Cerebellar cortex (tissue), 1 donor: Measurements from ENCODE around the gene IL4I1.

Source experiments
- DNase-seq: peaks from one replicate; pipeline ENCODE4 v3.0.0-alpha.2; 2015; ENCODE audit warnings: low spot score

IL4I1 gene

DNA sequence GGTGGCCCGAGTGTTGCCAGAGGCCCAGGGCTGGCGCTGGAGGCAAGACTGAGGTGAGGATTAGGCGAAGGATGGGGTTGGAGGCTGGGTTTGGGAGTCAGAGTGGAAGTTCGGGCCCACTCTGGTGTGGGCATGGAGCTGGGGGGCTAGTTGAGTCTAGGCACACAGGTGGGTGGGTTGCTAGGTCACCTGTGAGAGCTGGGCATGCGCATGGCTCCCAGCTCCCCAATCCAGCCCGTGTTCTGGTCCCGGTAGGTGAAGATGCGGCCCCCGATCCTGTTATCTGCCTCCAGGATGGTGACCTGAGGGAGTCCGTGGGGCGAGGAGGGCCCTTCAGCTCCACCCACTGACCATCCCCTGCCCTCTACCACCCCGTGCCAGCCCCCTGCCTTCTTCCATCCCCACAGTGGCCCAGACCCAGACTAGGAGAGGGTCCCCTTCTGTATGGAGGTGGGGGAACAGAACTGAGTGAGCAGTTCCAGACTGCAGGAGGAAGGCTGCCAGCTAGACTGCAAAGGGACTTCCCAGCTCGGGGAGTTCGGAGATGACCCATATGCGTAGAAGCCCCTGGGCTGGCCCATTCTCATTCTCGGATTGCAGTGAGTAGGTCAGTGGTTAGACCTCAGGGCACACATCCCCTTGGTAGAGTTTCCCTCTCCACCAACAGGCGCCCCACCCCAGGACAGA lies 1.7 kb downstream of the IL4I1 start:
- no peak for DNase-seq

DNA sequence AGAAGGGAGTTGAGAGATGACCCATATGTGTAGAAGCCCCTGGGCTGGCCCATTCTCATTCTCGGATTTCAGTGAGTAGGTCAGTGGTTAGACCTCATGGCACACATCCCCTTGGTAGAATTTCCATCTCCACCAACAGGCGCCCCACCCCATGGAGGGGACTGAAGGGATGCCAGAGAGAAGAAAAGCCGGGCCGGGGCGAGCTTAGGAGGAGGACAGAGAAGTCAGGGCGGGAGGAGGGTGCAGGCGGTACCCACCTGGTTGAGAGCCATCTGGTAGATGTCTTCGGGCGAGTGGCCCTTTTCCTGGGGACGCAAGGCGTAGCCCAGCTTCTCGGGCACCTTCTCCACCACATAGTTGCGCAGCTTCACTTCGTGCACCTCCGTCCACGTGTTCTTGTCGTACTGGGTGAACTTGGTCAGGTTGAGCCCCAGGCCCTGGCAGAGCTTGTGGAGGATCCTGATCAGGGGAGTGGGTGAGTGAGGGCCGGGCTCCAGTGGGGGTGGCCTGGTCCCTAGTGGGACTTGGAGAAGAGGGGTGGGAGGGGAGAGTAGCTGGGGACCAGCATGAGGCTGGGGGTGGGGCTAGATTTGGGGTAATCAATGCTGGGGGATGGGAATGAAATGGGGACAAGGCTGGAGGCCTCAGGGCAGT lies 2.5 kb downstream of the IL4I1 start:
- DNase-seq: no peak

DNA sequence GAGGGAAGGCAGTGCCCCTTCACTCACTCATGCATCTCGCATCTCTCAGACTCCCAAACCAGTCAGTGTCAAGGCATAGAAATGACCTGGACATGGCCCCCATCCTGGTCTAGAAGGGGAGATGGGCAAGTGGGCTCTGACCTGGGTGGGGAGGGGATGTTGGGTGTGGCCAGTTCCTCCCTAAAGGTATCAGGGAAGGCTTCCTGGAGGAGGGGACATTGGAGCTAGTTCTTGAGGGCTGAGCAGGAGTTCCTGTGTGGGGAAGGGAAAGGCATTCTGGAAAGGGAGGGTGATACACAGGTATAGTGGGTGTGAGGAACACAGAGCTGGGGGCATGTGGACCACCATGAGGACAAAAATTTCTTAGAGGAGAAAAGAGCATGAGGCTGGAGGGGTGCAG lies 4.0 kb downstream of the IL4I1 start:
- DNase-seq: no peak

DNA sequence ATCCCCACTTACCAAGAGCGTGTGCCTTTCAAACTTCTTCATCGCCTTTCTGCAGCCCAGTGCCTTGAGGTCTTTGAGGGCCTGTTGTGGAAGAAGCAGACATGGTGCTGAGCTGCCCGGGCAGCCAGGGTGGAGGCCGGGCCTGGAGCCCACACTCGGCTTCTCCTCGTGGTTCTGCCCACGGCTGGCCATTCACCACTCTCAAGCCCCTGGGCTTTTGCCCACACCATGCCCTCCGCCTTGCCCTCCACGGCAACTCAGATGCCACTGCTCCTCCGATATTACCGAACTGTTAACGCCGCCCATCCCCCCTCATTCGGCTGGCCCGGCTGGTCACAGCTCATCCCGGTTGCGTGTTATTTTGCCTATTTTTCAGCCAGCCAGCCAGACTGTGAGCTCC lies 5.3 kb downstream of the IL4I1 start:
- DNase-seq: no peak

DNA sequence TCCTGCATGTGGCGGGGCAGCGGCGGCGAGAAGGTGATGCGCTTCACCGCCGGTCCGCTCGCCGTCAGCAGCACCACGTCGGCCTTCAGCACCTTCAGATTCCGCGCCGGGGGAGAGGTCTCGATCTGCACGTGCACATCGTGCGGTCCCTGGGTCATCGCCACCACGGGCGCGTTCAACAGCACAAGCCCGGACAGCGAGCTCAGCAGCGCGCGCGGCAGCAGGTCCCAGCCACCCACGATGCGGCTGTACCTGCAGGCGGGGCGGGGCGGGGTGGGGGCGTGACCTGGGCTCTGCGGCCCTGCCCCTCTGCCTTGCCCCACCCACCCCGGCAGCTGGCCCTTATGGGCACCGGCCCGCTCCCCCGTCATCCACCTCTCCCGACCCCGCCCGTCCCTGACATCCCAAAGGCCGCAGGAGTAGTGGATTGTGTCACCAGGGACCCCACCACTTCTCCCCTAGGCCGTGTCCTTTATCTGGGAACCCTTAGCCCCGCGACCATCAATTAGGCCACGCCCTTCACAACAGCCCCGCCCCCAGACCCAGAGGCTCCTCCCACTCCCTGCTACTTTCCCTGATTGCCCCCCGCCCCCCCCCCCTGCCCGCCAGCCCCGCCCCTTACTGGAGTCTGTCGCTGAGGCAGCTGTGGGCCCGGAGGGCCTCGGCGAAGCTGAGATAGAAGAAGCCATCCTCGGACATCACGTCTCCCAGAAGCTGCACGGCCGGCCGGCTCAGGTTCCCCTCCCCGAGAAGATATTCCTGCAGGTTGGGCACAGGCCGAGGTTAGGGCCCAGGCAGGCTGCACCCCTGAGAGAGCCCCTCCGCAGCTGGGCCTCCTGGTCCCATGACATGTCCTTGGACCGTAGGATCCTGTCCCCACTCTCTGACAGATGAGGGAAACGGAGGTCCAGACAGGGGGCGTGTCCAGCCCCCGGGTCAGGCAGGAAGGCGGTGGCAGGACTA lies 6.1 kb downstream of the IL4I1 start:
- no peak for DNase-seq

DNA sequence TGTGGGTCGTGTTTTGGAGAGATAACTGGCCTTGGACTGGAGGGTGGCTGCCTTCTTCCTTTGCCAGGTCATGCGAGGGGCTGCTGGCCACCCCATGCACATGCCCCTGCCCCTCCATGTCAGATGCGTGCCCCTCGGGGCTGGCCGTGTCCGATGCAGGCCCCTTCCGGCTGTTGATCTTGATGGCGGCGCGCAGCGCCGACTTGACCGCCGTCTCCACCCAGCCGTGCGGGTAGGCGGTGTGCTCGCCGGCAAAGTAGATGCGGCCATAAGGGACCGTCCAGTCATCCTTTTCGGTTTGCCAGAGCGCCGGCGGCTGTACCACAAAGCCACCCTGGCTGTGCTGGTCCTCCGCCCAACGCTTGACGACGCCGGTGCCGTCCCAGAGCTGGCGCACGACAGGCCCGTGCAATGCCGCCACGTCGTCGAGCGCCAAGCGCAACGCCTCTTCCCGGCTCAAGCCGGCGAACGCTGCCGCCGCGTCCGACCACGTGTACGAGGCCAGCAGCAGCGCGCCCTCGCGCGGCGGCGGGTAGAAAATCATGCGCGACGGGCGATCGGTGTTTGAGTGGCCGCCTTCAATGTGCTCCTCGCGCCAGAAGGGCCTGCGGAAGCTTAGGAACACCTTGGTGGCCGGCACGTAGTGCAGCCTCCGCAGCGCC lies 6.9 kb downstream of the IL4I1 start:
- DNase-seq: peak; percentile 60

DNA sequence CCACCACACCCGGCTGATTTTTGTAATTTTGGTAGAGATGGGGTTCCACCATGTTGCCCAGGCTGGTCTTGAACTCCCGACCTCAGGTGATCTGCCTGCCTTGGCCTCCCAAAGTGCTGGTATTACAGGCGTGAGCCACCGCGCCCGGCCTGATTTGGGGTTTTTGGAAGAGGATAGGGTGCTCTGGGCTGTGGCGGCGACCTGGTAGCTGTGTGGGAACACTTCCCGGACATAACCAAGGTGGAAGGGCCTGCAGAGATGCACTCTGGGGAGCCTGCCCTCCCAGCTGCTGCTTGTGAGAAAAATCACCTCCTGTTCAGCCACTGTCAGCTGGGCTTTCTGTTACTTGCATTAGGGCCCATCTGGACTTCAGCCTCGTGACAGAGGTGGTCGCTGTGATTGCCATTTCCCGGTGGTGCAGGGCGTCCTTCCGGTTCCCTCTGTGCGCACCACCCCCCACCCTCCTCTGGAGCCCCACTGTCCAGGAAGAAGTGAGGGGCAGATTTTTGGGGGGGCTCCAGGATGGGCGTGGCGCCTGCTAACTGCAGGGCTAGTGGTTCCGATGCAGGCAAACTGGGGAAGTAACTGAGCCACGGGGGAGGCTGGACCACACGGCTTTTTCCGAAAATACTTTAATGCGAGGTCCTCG lies 7.5 kb downstream of the IL4I1 start:
- no peak for DNase-seq

DNA sequence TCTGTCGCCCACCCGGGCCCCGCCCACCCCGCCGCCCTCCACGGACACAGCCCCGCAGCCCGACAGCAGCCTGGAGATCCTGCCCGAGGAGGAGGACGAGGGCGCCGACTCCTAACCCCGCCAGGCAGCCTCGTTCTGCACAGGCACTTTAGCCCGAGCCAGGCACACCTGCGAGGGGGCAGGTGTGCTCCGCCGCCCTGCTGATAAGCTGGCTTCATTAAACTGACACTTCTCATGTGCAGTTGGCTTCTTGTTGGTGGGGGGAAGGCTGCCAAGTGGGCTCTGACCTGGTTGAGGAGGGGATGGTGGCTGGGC lies 8.2 kb downstream of the IL4I1 start:
- no peak for DNase-seq

DNA sequence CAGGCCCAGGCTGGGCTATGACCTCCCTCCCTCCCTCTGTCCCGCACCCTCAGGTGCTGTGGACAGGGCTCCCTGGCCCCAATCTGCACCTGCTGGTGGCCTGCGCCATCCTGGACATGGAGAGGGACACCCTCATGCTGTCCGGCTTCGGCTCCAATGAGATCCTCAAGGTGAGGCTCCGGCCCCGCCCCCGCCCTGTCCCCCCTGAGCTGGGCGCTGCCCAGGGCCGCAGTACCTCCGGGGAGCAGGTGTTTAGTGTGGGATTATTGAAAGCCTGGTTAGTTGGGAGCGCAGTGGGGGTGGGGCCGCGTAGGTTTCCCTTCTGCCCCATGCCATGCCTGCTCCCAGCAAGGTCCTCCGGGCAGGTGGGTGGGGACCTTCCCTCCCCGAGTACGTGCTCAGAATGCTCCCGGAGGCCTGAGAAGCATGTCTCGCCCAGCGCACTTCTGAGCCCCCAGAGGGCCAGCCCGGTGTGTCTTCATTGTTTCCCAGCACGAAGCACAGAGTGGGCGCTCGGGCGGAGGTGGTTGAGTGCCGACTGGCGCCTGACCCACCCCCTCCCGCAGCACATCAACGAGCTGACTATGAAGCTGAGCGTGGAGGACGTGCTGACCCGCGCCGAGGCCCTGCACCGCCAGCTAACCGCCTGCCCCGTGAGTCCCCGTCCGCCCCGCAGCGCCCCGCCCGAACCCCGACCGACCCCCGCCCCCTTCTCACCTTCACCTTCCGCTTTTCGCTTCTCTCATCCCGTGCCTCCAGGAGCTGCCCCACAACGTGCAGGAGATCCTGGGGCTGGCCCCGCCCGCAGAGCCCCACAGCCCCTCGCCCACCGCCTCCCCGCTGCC lies 8.8 kb downstream of the IL4I1 start:
- no peak for DNase-seq

DNA sequence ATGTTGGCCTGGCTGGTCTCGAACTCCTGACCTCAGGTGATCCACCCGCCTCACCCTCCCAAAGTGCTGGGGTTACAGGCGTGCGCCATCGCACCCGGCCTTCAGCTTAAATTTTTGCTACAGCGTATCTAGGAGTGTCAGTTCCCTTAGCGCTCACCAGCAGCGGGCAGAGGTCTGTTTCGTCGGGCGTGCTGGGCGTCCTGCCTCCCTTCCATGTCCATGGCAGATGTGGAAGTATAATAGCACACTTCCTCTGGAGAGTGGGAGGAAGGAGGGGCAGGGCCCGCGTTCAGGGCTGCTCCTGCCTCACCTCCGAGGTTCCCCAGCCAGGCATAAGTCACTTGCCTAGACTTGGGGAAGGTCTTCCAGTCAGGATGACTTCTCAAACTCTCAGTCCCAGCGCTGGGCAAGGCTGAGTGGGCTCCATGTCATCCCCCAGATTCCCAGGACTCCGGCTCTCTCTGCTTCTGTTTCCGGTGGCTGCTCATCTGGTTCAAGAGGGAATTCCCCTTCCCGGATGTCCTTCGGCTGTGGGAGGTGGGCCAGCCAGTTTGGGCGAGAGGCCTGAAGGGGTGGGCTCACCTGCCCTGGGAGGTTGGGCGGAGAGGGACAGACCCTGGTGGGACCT lies 9.5 kb downstream of the IL4I1 start:
- no peak for DNase-seq

DNA sequence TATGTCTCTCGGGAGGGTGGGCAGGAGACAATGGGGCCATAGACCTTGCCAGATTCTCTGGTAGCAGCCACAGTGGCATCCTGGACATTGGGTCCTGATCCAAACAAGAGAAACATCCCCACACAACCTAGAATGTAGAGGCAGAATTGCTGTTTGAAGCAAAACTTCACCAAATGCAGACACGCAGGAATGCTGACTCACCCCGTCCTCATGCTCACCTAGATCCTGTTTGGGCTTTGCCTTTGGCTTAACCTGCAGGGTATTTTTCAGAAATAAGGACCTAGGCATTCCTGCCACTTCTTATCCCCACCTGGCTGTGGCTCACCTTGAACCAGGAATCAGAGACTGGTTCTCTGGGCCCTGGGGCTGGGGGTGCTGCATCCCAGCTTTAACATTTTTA lies 11.9 kb downstream of the IL4I1 start:
- DNase-seq: no peak

DNA sequence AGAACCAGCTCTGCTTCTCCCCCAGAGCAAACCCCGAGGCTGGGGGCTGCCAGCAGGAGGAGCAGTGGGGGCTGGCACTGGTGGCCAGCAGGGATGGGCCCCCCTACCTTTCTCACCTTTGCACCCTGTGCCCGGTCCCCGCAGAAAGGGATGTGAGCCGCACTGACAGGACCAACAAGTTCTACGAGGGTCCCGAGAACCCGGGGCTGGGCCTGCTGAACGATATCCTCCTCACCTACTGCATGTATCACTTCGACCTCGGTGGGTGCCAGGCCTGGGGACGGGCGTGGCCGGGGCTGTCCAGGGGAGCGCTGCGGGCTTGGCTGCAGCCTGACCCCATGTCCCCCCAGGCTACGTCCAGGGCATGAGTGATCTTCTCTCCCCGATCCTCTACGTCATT lies 12.6 kb downstream of the IL4I1 start:
- DNase-seq: no peak

DNA sequence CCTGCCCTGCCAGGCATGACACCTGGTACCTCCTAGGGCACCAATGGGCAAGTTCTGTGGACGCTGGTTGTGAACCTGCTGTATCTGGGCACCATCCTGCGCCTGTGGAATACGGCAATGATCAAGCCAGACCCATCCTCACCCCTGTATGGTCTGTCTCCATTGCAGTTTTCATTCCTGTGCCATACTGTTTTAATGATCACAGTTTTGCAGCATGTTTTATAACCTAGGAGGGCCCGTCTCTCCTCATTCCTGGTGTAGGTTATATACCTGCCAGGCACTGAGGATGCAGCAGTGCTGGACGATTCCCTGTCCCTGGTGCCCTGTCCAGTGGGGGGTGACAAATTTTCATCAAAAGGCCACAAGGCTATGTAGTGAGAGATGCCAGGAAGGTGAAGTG lies 13.6 kb downstream of the IL4I1 start:
- no peak for DNase-seq

DNA sequence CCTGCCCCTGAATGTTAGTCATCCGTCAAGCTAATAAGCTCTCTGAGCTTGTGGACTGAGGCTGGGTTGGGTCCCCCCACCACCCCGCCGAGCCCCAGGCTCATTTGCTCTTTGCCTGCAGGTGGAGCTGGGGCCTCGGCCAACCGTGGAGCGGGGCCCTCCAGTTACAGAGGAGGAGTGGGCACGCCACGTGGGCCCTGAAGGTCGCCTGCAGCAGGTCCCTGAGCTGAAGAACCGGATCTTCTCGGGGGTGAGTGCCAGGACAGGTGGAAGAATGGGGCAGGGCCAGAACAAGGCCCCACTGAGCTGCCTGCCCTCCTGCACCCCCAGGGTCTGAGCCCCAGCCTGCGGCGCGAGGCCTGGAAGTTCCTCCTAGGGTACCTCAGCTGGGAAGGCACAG lies 14.0 kb downstream of the IL4I1 start:
- no peak for DNase-seq

DNA sequence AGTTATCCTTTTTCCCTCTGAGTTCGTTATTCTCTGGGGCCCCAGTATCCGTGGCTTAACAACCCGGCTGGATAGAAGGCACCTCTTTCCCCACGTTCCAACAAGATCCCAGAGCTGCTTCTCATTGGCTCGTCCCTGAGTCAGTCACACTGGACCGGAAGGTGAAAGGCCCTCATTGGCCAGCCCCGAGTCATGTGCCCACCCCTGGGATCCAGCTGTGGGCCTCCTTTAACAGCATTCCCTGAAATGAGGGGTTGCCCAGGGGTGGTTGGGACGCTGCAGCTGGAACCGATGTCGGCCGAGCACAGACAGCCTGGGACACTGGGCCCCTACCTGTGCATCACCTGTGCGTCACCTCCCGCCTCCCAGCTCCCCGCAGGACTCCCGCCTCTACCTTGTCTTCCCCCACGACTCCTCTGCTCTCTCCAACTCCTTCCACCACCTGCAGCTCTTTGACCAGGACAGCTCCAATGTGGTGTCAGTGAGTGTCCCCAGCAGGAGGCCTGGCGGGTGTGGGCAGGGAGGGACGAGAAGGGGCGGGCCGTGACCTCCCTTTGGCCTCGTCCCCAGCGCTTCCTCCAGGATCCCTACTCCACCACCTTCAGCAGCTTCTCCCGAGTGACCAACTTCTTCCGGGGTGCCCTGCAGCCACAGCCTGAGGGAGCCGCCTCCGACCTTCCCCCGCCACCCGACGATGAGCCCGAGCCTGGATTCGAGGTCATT lies 14.9 kb downstream of the IL4I1 start:
- DNase-seq: no peak

DNA sequence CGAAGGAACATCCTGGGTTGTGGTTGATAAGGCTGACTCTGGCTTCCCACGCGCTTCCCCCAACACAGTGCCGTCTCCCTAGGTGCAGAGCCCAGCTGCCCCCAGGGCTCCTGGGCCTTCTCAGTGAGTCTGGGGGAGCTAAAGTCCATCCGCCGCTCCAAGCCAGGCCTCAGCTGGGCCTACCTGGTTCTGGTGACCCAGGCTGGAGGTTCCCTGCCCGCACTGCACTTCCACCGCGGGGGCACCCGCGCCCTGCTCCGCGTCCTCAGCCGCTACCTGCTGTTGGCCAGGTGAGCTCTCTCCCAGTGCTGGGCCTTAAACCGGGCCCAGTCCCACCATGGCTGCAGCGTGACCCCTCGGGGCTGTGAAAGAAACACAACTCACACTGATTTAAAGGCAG lies 15.5 kb downstream of the IL4I1 start:
- no peak for DNase-seq

DNA sequence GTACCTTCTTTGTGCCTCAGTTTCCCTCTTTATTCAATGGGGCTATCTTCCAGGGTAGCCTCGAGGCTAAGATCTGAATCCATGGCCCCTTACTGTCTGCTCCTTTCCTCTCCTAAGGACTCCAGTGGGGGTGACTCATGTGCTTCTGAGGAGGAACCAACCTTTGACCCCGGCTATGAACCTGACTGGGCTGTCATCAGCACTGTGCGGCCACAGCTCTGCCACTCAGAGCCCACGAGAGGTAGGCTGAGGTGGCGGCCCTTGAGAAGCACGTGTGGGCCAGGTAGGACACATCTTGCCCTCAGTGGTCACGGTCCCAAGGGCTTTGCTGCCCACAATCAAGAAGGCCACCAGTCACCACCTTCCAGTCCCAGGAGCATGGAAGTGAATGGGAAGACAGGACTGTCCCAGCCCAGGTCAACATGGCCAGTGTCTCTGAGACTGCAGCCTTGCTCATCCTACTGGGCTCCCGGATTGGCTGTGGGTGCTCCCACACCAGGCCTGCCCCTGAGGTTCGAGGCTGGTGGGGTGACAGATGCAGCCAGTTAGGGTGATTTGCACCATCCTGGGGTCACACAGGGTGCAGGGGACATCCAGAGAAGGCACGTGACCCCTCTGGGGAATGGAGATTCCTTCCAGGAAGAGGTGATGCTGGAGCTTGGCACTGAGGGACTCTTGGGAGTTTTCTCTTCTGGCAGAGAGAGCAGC lies 16.4 kb downstream of the IL4I1 start:
- DNase-seq: no peak

DNA sequence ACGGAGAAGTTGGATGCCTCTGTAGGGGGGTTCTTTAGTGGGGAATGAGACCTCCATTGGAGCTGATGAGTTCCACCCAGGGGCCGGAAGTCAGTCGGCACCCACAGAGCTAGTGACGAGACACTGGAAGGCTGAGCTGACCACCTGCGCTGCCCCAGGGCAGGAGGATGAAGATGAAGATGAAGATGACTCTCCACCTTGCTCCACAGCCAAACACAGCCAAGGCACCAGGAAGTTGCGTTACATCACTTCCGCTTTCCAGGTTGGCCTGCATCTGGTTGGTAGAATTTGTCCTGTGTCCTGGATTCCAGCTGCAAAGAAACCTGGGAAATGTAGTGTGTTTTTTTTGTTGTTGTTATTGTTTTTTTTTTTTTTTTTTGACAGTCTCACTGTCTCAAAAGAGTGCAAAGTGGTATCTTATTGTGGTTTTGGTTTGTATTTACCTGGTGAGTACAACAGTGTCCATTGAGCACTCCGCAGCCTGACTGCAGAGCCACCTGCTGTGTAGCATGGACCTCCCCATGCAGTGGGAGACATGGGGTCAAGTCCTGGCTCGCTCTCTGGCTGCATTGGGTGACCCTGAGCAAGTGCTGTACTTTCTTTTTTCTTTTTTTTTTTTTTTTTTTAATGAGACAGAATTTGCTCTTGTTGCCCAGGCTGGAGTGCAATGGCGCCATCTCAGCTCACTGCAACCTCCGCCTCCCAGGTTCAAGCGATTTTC lies 17.3 kb downstream of the IL4I1 start:
- no peak for DNase-seq

DNA sequence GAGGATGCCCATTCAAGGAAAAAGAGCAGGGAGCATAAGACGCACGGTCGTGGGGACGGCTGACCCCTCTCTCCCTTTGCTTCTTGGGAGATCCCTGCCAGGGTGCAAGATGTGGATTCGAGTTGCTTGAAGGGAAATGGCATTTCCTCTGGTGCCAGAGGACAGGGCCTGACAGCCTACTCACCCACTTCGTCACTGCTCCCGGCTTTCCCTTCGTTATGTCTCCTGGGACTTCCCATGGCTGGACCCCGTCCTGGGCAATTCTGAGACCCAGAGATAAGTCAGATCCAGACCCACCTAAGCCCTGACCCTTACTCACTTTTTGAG lies 18.0 kb downstream of the IL4I1 start:
- DNase-seq: no peak
